ENCODE data around the gene SRGAP3.
A peak's percentile ranks its signal among the peaks of the same experiment; 100 is the strongest.
"Not testable (repeated sequence)": the region's sequence is repeated elsewhere in the genome, so short reads cannot be mapped to it uniquely, and the experiment has no call there.

Gene SRGAP3

GRCh38 chr3:9291821-9292410, 42.5 kb upstream of the SRGAP3 start:
- TF ChIP-seq ARNTL (CRISPR knock-in tag; IDR thresholded peaks at IDR 0.05; ENCODE audit: borderline replicate concordance, low read depth) = no peak
- TF ChIP-seq ZNF70 (CRISPR knock-in tag; IDR thresholded peaks at IDR 0.05) = no peak
- no peak for TF ChIP-seq CREB5 (CRISPR knock-in tag; IDR thresholded peaks at IDR 0.05; ENCODE audit: low read depth)
- TF ChIP-seq ESRRG (CRISPR knock-in tag; IDR thresholded peaks at IDR 0.05) = no peak
- TF ChIP-seq SNAI2 (CRISPR knock-in tag; IDR thresholded peaks at IDR 0.05) = no peak
- TF ChIP-seq TCF4 (CRISPR knock-in tag; IDR thresholded peaks at IDR 0.05; ENCODE audit: borderline replicate concordance) = no peak
- TF ChIP-seq ZC3H10 (CRISPR knock-in tag; IDR thresholded peaks at IDR 0.05) = no peak
- TF ChIP-seq RARB (CRISPR knock-in tag; IDR thresholded peaks at IDR 0.05) = no peak
- ATAC-seq = no peak

- ATAC-seq = no peak
- TF ChIP-seq ZNF565 (CRISPR knock-in tag; conservative IDR thresholded peaks at IDR 0.05; ENCODE audit: low read depth) (no peak), RARB (CRISPR knock-in tag; IDR thresholded peaks at IDR 0.05) (no peak), TOX (CRISPR knock-in tag; IDR thresholded peaks at IDR 0.05; ENCODE audit: borderline replicate concordance) (no peak), ISL1 (CRISPR knock-in tag; IDR thresholded peaks at IDR 0.05) (no peak), GLIS3 (CRISPR knock-in tag; IDR thresholded peaks at IDR 0.05) (no peak), BACH2 (CRISPR knock-in tag; IDR thresholded peaks at IDR 0.05; ENCODE audit: borderline replicate concordance) (no peak), PATZ1 (CRISPR knock-in tag; IDR thresholded peaks at IDR 0.05; ENCODE audit: borderline replicate concordance) (no peak), TSHZ2 (CRISPR knock-in tag; IDR thresholded peaks at IDR 0.05) (no peak), ZFP3 (CRISPR knock-in tag; IDR thresholded peaks at IDR 0.05) (no peak), ZNF8 (CRISPR knock-in tag; IDR thresholded peaks at IDR 0.05) (no peak), SNAI2 (CRISPR knock-in tag; IDR thresholded peaks at IDR 0.05) (no peak), ZFP30 (CRISPR knock-in tag; IDR thresholded peaks at IDR 0.05) (no peak), ESRRG (CRISPR knock-in tag; IDR thresholded peaks at IDR 0.05) (no peak), OSR1 (CRISPR knock-in tag; IDR thresholded peaks at IDR 0.05) (no peak), TCF4 (CRISPR knock-in tag; IDR thresholded peaks at IDR 0.05; ENCODE audit: borderline replicate concordance) (no peak), ZC3H10 (CRISPR knock-in tag; IDR thresholded peaks at IDR 0.05) (no peak), ZNF70 (CRISPR knock-in tag; IDR thresholded peaks at IDR 0.05) (no peak), POU6F1 (CRISPR knock-in tag; IDR thresholded peaks at IDR 0.05; ENCODE audit: borderline replicate concordance, low read depth) (no peak)
Observed at GRCh38 chr3:9290566-9290965, 41.1 kb upstream of the SRGAP3 start.

GRCh38 chr3:9281533-9281932, 32.1 kb upstream of the SRGAP3 start:
- not testable (repeated sequence) for ATAC-seq

- ATAC-seq = peak; percentile 65; the same call in 2 of the 3 replicates
- TF ChIP-seq BACH2 (CRISPR knock-in tag; IDR thresholded peaks at IDR 0.05; ENCODE audit: borderline replicate concordance) (no peak), POU6F1 (CRISPR knock-in tag; IDR thresholded peaks at IDR 0.05; ENCODE audit: borderline replicate concordance, low read depth) (no peak), CSRNP3 (CRISPR knock-in tag; IDR thresholded peaks at IDR 0.05) (no peak), ISL1 (CRISPR knock-in tag; IDR thresholded peaks at IDR 0.05) (no peak), RARB (CRISPR knock-in tag; IDR thresholded peaks at IDR 0.05) (no peak), PATZ1 (CRISPR knock-in tag; IDR thresholded peaks at IDR 0.05; ENCODE audit: borderline replicate concordance) (no peak), TOX (CRISPR knock-in tag; IDR thresholded peaks at IDR 0.05; ENCODE audit: borderline replicate concordance) (no peak), GLIS3 (CRISPR knock-in tag; IDR thresholded peaks at IDR 0.05) (no peak)
Observed at GRCh38 chr3:9280451-9281219, 31.2 kb upstream of the SRGAP3 start.
